OCI-LY1 (cell line): ENCODE measurements around the gene GNPTAB.

Source experiments
- EZH2 ChIP-seq: fragments of 200-600 bp; sonication (generic), shearing (Covaris generic); IDR thresholded peaks from 2 replicates; pipeline ENCODE4 v1.8.0; 2017; ENCODE audit warnings: borderline replicate concordance, mixed run types, mild to moderate bottlenecking, antibody characterized with exemption, low read length, moderate library complexity, mixed read lengths
- TF ChIP-seq, protein P1 (sequence below): fragments of 200-600 bp; sonication (generic), shearing (Covaris generic); IDR thresholded peaks from 2 replicates; pipeline ENCODE4 v1.5.1; 2017; ENCODE audit warnings: mild to moderate bottlenecking, antibody characterized with exemption, low read length, moderate library complexity, mixed read lengths

DNA sequence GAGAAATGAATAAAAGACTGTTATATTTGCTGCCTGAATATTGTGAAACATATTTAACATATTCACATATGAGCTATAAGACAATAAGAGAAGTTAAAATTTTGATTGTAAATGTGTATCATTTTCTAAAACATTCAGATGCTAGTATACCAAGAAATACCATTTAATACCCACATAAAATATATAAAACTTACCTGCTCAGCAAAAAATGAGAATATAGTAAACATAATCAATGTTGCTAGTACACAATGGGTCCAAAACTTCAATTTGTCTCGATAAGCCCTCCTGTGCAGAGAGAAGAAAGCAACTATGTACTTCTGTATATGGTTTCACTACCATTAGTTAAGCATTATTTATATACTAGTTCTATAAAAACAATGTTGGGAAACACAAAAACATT is 81.9 kb downstream of the GNPTAB start:
- TF ChIP-seq, protein P1, sequence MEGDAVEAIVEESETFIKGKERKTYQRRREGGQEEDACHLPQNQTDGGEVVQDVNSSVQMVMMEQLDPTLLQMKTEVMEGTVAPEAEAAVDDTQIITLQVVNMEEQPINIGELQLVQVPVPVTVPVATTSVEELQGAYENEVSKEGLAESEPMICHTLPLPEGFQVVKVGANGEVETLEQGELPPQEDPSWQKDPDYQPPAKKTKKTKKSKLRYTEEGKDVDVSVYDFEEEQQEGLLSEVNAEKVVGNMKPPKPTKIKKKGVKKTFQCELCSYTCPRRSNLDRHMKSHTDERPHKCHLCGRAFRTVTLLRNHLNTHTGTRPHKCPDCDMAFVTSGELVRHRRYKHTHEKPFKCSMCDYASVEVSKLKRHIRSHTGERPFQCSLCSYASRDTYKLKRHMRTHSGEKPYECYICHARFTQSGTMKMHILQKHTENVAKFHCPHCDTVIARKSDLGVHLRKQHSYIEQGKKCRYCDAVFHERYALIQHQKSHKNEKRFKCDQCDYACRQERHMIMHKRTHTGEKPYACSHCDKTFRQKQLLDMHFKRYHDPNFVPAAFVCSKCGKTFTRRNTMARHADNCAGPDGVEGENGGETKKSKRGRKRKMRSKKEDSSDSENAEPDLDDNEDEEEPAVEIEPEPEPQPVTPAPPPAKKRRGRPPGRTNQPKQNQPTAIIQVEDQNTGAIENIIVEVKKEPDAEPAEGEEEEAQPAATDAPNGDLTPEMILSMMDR, result no peak
- no peak for TF ChIP-seq EZH2
